H1 (cell line): ENCODE results near the gene RAP1GAP. TPM values are rescaled to one million over a fixed set of nuclear protein-coding genes. Genes with fewer than 3 reads are reported as not detected.

ENCODE experiments used
- CTCF ChIA-PET: fragments of 300-600 bp; sonication (Branson Sonifier 250); formaldehyde crosslinking; loops from one replicate; lab custom pipeline; 2021; ENCODE audit not compliant: partially characterized antibody; lab: Charles Lee
- POLR2A ChIA-PET: fragments of 300-600 bp; sonication (Branson Sonifier 250); formaldehyde crosslinking; loops from one replicate; lab custom pipeline; 2021; ENCODE audit warnings: inconsistent platforms; ENCODE audit not compliant: partially characterized antibody; lab: Charles Lee
- DNase-seq, 2 experiments: peaks; one replicate each; pipeline versions ENCODE4 v3.0.0 to v3.0.0-alpha.2; 2010 to 2022; ENCODE audit warnings: low spot score in 2 of 2, low read depth in 1 of 2, mixed read lengths in 1 of 2
- FAIRE-seq: peaks from 2 replicates; lab custom pipeline; 2011; peaks lifted over from hg19 to GRCh38; lab: Jason Lieb, UNC
- H2AFZ ChIP-seq: 2 replicates; pipeline ENCODE4 v1.8.1; 2012; ENCODE audit warnings: low read length, inconsistent platforms
- H2AK5ac ChIP-seq: 2 replicates; pipeline ENCODE4 v1.6.1; 2013; ENCODE audit warnings: low read depth, low read length
- H2BK120ac ChIP-seq: replicated peaks from 2 replicates; pipeline ENCODE3; 2013; ENCODE audit warnings: low read depth, low read length, inconsistent platforms
- H2BK12ac ChIP-seq: 2 replicates; pipeline ENCODE4 v1.6.1; 2013; ENCODE audit warnings: low read depth, low read length
- H2BK15ac ChIP-seq: 2 replicates; pipeline ENCODE4 v1.6.1; 2013; ENCODE audit warnings: low read length
- H2BK20ac ChIP-seq: 2 replicates; pipeline ENCODE4 v1.6.1; 2013; ENCODE audit warnings: low read length
- H2BK5ac ChIP-seq: 2 replicates; pipeline ENCODE4 v1.6.1; 2013; ENCODE audit warnings: low read depth, low read length
- H3K14ac ChIP-seq: 2 replicates; pipeline ENCODE4 v1.6.1; 2013; ENCODE audit warnings: inconsistent platforms; ENCODE audit not compliant: insufficient read length
- H3K18ac ChIP-seq: 2 replicates; pipeline ENCODE4 v1.6.1; 2013; ENCODE audit warnings: low read length; ENCODE audit errors: extremely low read depth
- H3K23ac ChIP-seq: 2 replicates; pipeline ENCODE4 v1.6.1; 2013; ENCODE audit warnings: inconsistent platforms; ENCODE audit not compliant: insufficient read length
- H3K23me2 ChIP-seq: 2 replicates; pipeline ENCODE4 v1.6.1; 2013; ENCODE audit warnings: low read depth, low read length
- H3K27ac ChIP-seq: 2 replicates; pipeline ENCODE4 v1.6.1; 2011; ENCODE audit warnings: low read depth, low read length, inconsistent platforms
- H3K27me3 ChIP-seq, 4 experiments: replicated peaks in 1 of 4; 1 replicate in 1 of 4; 2 replicates in 3 of 4; pipeline versions ENCODE4 v1.6.1 to v1.8.1; 2011 to 2013; ENCODE audit warnings: low read length in 3 of 4, mild to moderate bottlenecking in 3 of 4, inconsistent platforms in 2 of 4, mixed read lengths in 2 of 4, moderate library complexity in 1 of 4; ENCODE audit not compliant: control insufficient read depth in 3 of 4, insufficient read depth in 3 of 4; ENCODE audit errors: extremely low read depth in 1 of 4
- H3K36me3 ChIP-seq, 4 experiments: 2 replicates each; pipeline versions ENCODE4 v1.6.1 to v1.8.1; 2011 to 2013; ENCODE audit warnings: mild to moderate bottlenecking in 4 of 4, low read length in 3 of 4, moderate library complexity in 2 of 4, control low read depth in 1 of 4, inconsistent platforms in 1 of 4; ENCODE audit not compliant: insufficient read depth in 4 of 4, control insufficient read depth in 2 of 4
- H3K4ac ChIP-seq: replicated peaks from 2 replicates; pipeline ENCODE3; 2013; ENCODE audit warnings: low read length, low read depth, mixed read lengths, inconsistent platforms; ENCODE audit not compliant: insufficient read length
- H3K4me1 ChIP-seq, 4 experiments: replicated peaks in 1 of 4; 1 replicate in 1 of 4; 2 replicates in 3 of 4; pipeline versions ENCODE4 v1.6.1 to v1.8.1; 2011 to 2013; ENCODE audit warnings: low read length in 3 of 4, inconsistent platforms in 2 of 4, mixed read lengths in 1 of 4; ENCODE audit not compliant: insufficient read depth in 4 of 4, control insufficient read depth in 3 of 4
- H3K4me2 ChIP-seq, 2 experiments: 2 replicates each; pipeline versions ENCODE4 v1.6.1 to v1.8.1; 2011 to 2013; ENCODE audit warnings: low read depth in 2 of 2, low read length in 2 of 2, control low read depth in 1 of 2, inconsistent platforms in 1 of 2, mild to moderate bottlenecking in 1 of 2; ENCODE audit not compliant: insufficient read depth in 1 of 2
- H3K4me3 ChIP-seq, 4 experiments: fragments of 200-600, 300-600 bp in 1 of 4; sonication (generic), shearing (Covaris generic), sonication (Bioruptor Twin) in 1 of 4; 2 replicates each; pipeline versions ENCODE4 v1.5.1 to v1.8.1; 2011 to 2016; ENCODE audit warnings: low read length in 4 of 4, low read depth in 3 of 4, control low read depth in 2 of 4, inconsistent platforms in 2 of 4, mild to moderate bottlenecking in 2 of 4, mixed read lengths in 1 of 4, moderate library complexity in 1 of 4; ENCODE audit not compliant: insufficient read depth in 2 of 4; ENCODE audit errors: extremely low read depth in 1 of 4
- H3K56ac ChIP-seq: replicated peaks from 2 replicates; pipeline ENCODE3; 2013; ENCODE audit warnings: low read depth, mild to moderate bottlenecking, mixed read lengths, low read length, inconsistent platforms; ENCODE audit not compliant: insufficient read length
- H3K79me1 ChIP-seq: 2 replicates; pipeline ENCODE4 v1.6.1; 2013; ENCODE audit warnings: low read depth, low read length, control low read depth
- H3K79me2 ChIP-seq, 2 experiments: 2 replicates each; pipeline versions ENCODE4 v1.6.1 to v1.8.1; 2012 to 2013; ENCODE audit warnings: low read length in 2 of 2, mild to moderate bottlenecking in 2 of 2, inconsistent platforms in 1 of 2; ENCODE audit not compliant: insufficient read depth in 2 of 2, control insufficient read depth in 1 of 2
- H3K9ac ChIP-seq, 4 experiments: replicated peaks in 1 of 4; 1 replicate in 1 of 4; 2 replicates in 3 of 4; pipeline versions ENCODE4 v1.6.1 to v1.8.1; 2011 to 2013; ENCODE audit warnings: low read depth in 3 of 4, low read length in 3 of 4, control low read depth in 2 of 4, mild to moderate bottlenecking in 2 of 4, moderate library complexity in 2 of 4, inconsistent platforms in 1 of 4; ENCODE audit errors: extremely low read depth in 1 of 4
- H3K9me3 ChIP-seq, 2 experiments: 2 replicates each; pipeline versions ENCODE4 v1.6.1 to v1.8.1; 2012 to 2013; ENCODE audit warnings: mild to moderate bottlenecking in 2 of 2, moderate library complexity in 2 of 2, control low read depth in 1 of 2, inconsistent platforms in 1 of 2, low read depth in 1 of 2, low read length in 1 of 2, mixed read lengths in 1 of 2; ENCODE audit not compliant: insufficient read depth in 2 of 2
- H4K20me1 ChIP-seq, 2 experiments: replicated peaks in 1 of 2; 2 replicates each; pipeline versions ENCODE3 to v1.8.1; 2011 to 2013; ENCODE audit warnings: inconsistent platforms in 2 of 2, low read length in 2 of 2, mild to moderate bottlenecking in 1 of 2; ENCODE audit not compliant: insufficient read depth in 2 of 2, control insufficient read depth in 1 of 2
- H4K5ac ChIP-seq: 2 replicates; pipeline ENCODE4 v1.6.1; 2013; ENCODE audit warnings: low read length, low read depth, mixed read lengths, inconsistent platforms; ENCODE audit not compliant: insufficient read length
- H4K8ac ChIP-seq: 2 replicates; pipeline ENCODE4 v1.8.0; 2013; ENCODE audit warnings: mild to moderate bottlenecking, moderate library complexity, low read length, inconsistent platforms; ENCODE audit not compliant: insufficient read depth; ENCODE audit errors: extremely low read depth
- H4K91ac ChIP-seq: replicated peaks from 2 replicates; pipeline ENCODE3; 2013; ENCODE audit warnings: low read length, mixed read lengths, inconsistent platforms; ENCODE audit not compliant: insufficient read length
- ASH2L ChIP-seq: fragments of 200-600, 300-600 bp; sonication (generic); IDR thresholded peaks from one replicate; pipeline ENCODE4 v1.7.1; 2017; ENCODE audit warnings: low read length
- CBX8 ChIP-seq: fragments of 300-800, 300-1000 bp; sonication (generic); IDR thresholded peaks from 2 replicates; pipeline ENCODE4 v1.7.1; 2016; ENCODE audit warnings: low read depth, low read length, borderline replicate concordance
- FOSL1 ChIP-seq: IDR thresholded peaks from 2 replicates; pipeline ENCODE4 v1.6.1; 2011; ENCODE audit warnings: mild to moderate bottlenecking, low read depth, low read length, moderate library complexity; ENCODE audit not compliant: insufficient read depth
- HDAC2 ChIP-seq, 2 experiments: fragments of 300-600 bp in 1 of 2; sonication (generic) in 1 of 2; IDR thresholded peaks; 2 replicates each; pipeline ENCODE4 v1.6.1; 2011 to 2012; ENCODE audit warnings: low read depth in 2 of 2, low read length in 2 of 2, mild to moderate bottlenecking in 2 of 2, moderate library complexity in 2 of 2, borderline replicate concordance in 1 of 2, inconsistent platforms in 1 of 2
- POLR2A ChIP-seq, 2 experiments: IDR thresholded peaks; 1 replicate in 1 of 2; 2 replicates in 1 of 2; pipeline ENCODE4 v1.6.1; 2011; ENCODE audit warnings: low read depth in 2 of 2, low read length in 2 of 2, mild to moderate bottlenecking in 2 of 2; ENCODE audit errors: control extremely low read depth in 1 of 2
- RBBP5 ChIP-seq: IDR thresholded peaks from 2 replicates; pipeline ENCODE4 v1.7.1; 2012; ENCODE audit warnings: low read depth, mild to moderate bottlenecking, inconsistent platforms, low read length, moderate library complexity, borderline replicate concordance
- RXRA ChIP-seq: IDR thresholded peaks from 2 replicates; pipeline ENCODE4 v1.6.1; 2011; ENCODE audit warnings: low read depth, mild to moderate bottlenecking, low read length, moderate library complexity; ENCODE audit not compliant: insufficient read depth
- SIRT6 ChIP-seq: IDR thresholded peaks from one replicate; pipeline ENCODE4 v1.7.1; 2012; ENCODE audit warnings: low read length, inconsistent platforms
- SP2 ChIP-seq: IDR thresholded peaks from 2 replicates; pipeline ENCODE4 v1.6.1; 2012; ENCODE audit warnings: mild to moderate bottlenecking, low read length, inconsistent platforms
- TEAD4 ChIP-seq: IDR thresholded peaks from 2 replicates; pipeline ENCODE4 v1.6.1; 2012; ENCODE audit warnings: low read depth, low read length, inconsistent platforms, mixed read lengths
- WGBS, 2 experiments: shearing (Covaris generic) in 1 of 2; methylation state at CpG; one replicate each; pipeline versions ENCODE4 v1.1.6 to v1.1.7; 2013 to 2015; ENCODE audit warnings: low lambda C conversion rate in 2 of 2, mixed read lengths in 2 of 2, inconsistent platforms in 1 of 2, low coverage in 1 of 2, missing lambda C conversion rate in 1 of 2; ENCODE audit not compliant: insufficient replicate concordance in 2 of 2, insufficient coverage in 1 of 2, insufficient read length in 1 of 2; ENCODE audit errors: extremely low coverage in 1 of 2, missing lambda C conversion rate in 1 of 2; 5-methylcytosine and 5-hydroxymethylcytosine counted together
- polyA plus RNA-seq, 7 experiments: library from polyadenylated mRNA; depleted of rRNA in 3 of 7; stranded (reverse) in 5 of 7; unstranded in 2 of 7; fragments of >200 nt in 5 of 7; fragments of 200-250 nt in 2 of 7; gene quantifications; 1 replicate in 5 of 7; 2 replicates in 1 of 7; 4 replicates in 1 of 7; pipeline versions ENCODE4 v1.2.1 to v1.2.3, GENCODE V29; 2011 to 2013; ENCODE audit warnings: missing spikeins in 2 of 7, mixed read lengths in 2 of 7
- total RNA-seq: library from RNA; stranded (reverse); fragmentation: NEBNext Ultra II Directional; extraction: Animal tissue kit (Norgen Biotek cat#: 25700); gene quantifications from 2 replicates; pipeline ENCODE4 v1.2.1, GENCODE V29; 2021
- TF ChIP-seq, protein P1 (sequence below): IDR thresholded peaks from 2 replicates; pipeline ENCODE4 v1.6.1; 2012; ENCODE audit warnings: inconsistent platforms
- TF ChIP-seq, protein P2 (sequence below): IDR thresholded peaks from 2 replicates; pipeline ENCODE4 v1.6.1; 2011; ENCODE audit warnings: low read length, improper control_type of control experiment

RAP1GAP gene
- total and polyA plus RNA-seq, 2 of the 8 experiments (the other 6 are each of a cell fraction or from before 2014, with no cell fraction given), result 8.4 TPM

DNA sequence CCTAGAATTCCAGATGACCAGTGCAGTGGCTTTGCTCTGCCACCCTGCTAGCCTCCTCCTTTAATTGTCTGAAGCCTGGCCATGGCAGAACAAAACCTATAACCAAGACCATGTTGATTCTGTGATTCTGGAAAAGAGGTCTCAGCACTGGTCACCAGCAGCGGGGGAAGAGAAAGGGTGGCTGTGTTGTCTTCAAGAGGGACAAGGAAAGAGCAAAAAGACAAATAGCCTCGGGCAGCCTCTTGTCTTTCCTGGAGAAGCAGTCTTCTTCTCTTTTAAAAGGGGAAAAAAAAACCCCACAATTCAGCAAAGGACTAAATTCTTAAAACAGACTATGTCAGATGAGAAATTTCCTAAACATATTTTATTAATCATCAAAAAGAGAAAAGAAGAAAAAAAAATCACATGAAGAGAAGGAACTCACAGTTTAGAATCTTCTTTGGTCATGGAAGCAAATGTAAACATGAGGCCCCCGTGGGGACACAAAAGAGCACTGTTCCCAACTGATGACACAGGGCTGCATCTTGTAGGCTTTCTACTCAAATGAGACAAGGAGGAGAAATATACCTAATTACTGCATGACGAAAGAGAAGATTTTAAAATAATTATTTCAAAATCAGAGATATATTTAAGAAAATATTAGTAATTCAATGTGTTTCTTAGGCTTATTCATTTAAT, 36.3 kb upstream of the RAP1GAP start:
- H3K4me3 ChIP-seq, result no peak overlapping the region
- no peak overlapping the region for H3K4me2 ChIP-seq
- H2BK5ac ChIP-seq, result no peak overlapping the region
- H3K36me3 ChIP-seq, result peaks cover 4 to 47% (median 23%) of the 10 kb centered on the region in 4 experiments; a peak in 7 of 8 replicates
- no peak overlapping the region for H3K56ac ChIP-seq
- no peaks in the 10 kb centered on the region for H3K23me2 ChIP-seq
- no peak overlapping the region for H3K14ac ChIP-seq
- no peak overlapping the region for H3K4ac ChIP-seq
- no peak for DNase-seq
- H3K27ac ChIP-seq, result no peak overlapping the region
- H4K91ac ChIP-seq, result no peak overlapping the region
- H4K8ac ChIP-seq, result no peak overlapping the region
- CTCF ChIA-PET, result interaction anchor here (0.7 kb wide), 1 partner anchor 76 kb away, joined by 3 read pairs; no protein-coding TSS in a partner anchor
- H3K9me3 ChIP-seq, result no peaks in the 10 kb centered on the region
- no peak overlapping the region for H2BK20ac ChIP-seq
- no peaks in the 10 kb centered on the region for H3K27me3 ChIP-seq
- no peak overlapping the region for H2BK12ac ChIP-seq
- no peak overlapping the region for H3K9ac ChIP-seq
- H4K5ac ChIP-seq, result no peak overlapping the region
- no peaks in the 10 kb centered on the region for H3K79me2 ChIP-seq
- H2AFZ ChIP-seq, result no peak overlapping the region
- POLR2A ChIA-PET, result interaction anchor here (1.3 kb wide), 1 partner anchor 78 kb away, joined by 3 read pairs; the partner anchor contains the start of gene USP48
- H3K4me1 ChIP-seq, result peaks cover 2 to 9% (median 5%) of the 10 kb centered on the region in 4 experiments; a peak in 4 of 7 replicates
- H3K79me1 ChIP-seq, result no peaks in the 10 kb centered on the region; the same call in 1 of the 2 replicates
- H3K23ac ChIP-seq, result no peak overlapping the region
- WGBS, 2 experiments, result 72% methylated on average over 4 of the region's 4 CpGs; no CpG with 5 or more reads in 1 of the 2 experiments
- H3K18ac ChIP-seq, result no peak overlapping the region
- no peak overlapping the region for H2AK5ac ChIP-seq
- H2BK120ac ChIP-seq, result no peak overlapping the region
- H2BK15ac ChIP-seq, result no peak overlapping the region
- no peak for FAIRE-seq
- peaks cover 0 to 3% of the 10 kb centered on the region in 2 experiments for H4K20me1 ChIP-seq
- TF ChIP-seq POLR2A (IDR thresholded peaks at IDR 0.05; ENCODE audit: control extremely low read depth in 1 of 2, low read depth in 2 of 2, low read length in 2 of 2), result no peak
- no peak for TF ChIP-seq ASH2L
- no peak for TF ChIP-seq RXRA
- no peak for TF ChIP-seq SIRT6
- TF ChIP-seq, protein P1, sequence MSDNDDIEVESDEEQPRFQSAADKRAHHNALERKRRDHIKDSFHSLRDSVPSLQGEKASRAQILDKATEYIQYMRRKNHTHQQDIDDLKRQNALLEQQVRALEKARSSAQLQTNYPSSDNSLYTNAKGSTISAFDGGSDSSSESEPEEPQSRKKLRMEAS, result no peak
- TF ChIP-seq RBBP5, result no peak
- no peak for TF ChIP-seq FOSL1
- no peak for TF ChIP-seq CBX8
- no peak for TF ChIP-seq SP2
- TF ChIP-seq, protein P2, sequence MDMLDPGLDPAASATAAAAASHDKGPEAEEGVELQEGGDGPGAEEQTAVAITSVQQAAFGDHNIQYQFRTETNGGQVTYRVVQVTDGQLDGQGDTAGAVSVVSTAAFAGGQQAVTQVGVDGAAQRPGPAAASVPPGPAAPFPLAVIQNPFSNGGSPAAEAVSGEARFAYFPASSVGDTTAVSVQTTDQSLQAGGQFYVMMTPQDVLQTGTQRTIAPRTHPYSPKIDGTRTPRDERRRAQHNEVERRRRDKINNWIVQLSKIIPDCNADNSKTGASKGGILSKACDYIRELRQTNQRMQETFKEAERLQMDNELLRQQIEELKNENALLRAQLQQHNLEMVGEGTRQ, result no peak
- no peak for TF ChIP-seq TEAD4
- no peak for TF ChIP-seq HDAC2 (IDR thresholded peaks at IDR 0.05; ENCODE audit: borderline replicate concordance in 1 of 2, low read depth in 2 of 2, low read length in 2 of 2)
